HG03135 (cell line): ENCODE measurements around the gene MED13L.
"Not testable (repeated sequence)": the region's sequence is repeated elsewhere in the genome, so short reads cannot be mapped to it uniquely, and the experiment has no call there.

Experiments used
- ATAC-seq: cut with Tn5 transposase; IDR thresholded peaks from one replicate; pipeline ENCODE4 v1.9.1; 2021; ENCODE audit warnings: mild to moderate bottlenecking, moderate library complexity; ENCODE audit not compliant: unreplicated experiment

Gene MED13L

GRCh38 chr12:116249938-116250337 is 27.6 kb downstream of the MED13L start:
- ATAC-seq, result no peak

- ATAC-seq, result no peak
Measured at GRCh38 chr12:116248930-116249329, 28.6 kb downstream of the MED13L start.

- ATAC-seq, result no peak
Measured at GRCh38 chr12:116248433-116248832, 29.1 kb downstream of the MED13L start.

- ATAC-seq, result no peak
Measured at GRCh38 chr12:116247377-116247776, 30.1 kb downstream of the MED13L start.

- no peak for ATAC-seq
Measured at GRCh38 chr12:116246490-116247179, 30.9 kb downstream of the MED13L start.

GRCh38 chr12:116245189-116245588 is 32.3 kb downstream of the MED13L start:
- ATAC-seq, result no peak

- no peak for ATAC-seq
Measured at GRCh38 chr12:116244474-116245090, 32.9 kb downstream of the MED13L start.

- no peak for ATAC-seq
Measured at GRCh38 chr12:116244001-116244400, 33.5 kb downstream of the MED13L start.

GRCh38 chr12:116242740-116243139 is 34.8 kb downstream of the MED13L start:
- ATAC-seq, result no peak

GRCh38 chr12:116241157-116241759 is 36.2 kb downstream of the MED13L start:
- ATAC-seq, result no peak

- not testable (repeated sequence) for ATAC-seq
Measured at GRCh38 chr12:116238570-116239119, 38.8 kb downstream of the MED13L start.

- no peak for ATAC-seq
Measured at GRCh38 chr12:116238149-116238548, 39.3 kb downstream of the MED13L start.

GRCh38 chr12:116236976-116237375 is 40.5 kb downstream of the MED13L start:
- no peak for ATAC-seq

- ATAC-seq, result no peak
Measured at GRCh38 chr12:116236148-116236731, 41.3 kb downstream of the MED13L start.

GRCh38 chr12:116234148-116234547 is 43.3 kb downstream of the MED13L start:
- ATAC-seq, result not testable (repeated sequence)

GRCh38 chr12:116233669-116234068 is 43.8 kb downstream of the MED13L start:
- ATAC-seq, result no peak

- ATAC-seq, result no peak
Measured at GRCh38 chr12:116227811-116228210, 49.7 kb downstream of the MED13L start.

- no peak for ATAC-seq
Measured at GRCh38 chr12:116226026-116226425, 51.5 kb downstream of the MED13L start.

GRCh38 chr12:116222358-116222757 is 55.1 kb downstream of the MED13L start:
- ATAC-seq, result no peak

- ATAC-seq, result no peak
Measured at GRCh38 chr12:116220756-116221155, 56.7 kb downstream of the MED13L start.

- ATAC-seq, result no peak
Measured at GRCh38 chr12:116217045-116217735, 60.3 kb downstream of the MED13L start.
